NB4 (cell line): ENCODE results near the gene TMTC3.
"Not testable (repeated sequence)": the region's sequence is repeated elsewhere in the genome, so short reads cannot be mapped to it uniquely, and the experiment has no call there.

ENCODE experiments used
- DNase-seq: peaks from one replicate; pipeline ENCODE4 v3.0.0; 2010; ENCODE audit warnings: low read depth
- H3K4me3 ChIP-seq: one replicate; pipeline ENCODE4 v1.5.1; 2011; ENCODE audit warnings: mild to moderate bottlenecking, low read depth, low read length, moderate library complexity
- MYC ChIP-seq: IDR thresholded peaks from 2 replicates; pipeline ENCODE4 v1.6.1; 2011; ENCODE audit warnings: low read depth, low read length
- POLR2A ChIP-seq: IDR thresholded peaks from 2 replicates; pipeline ENCODE4 v1.6.1; 2011; ENCODE audit warnings: mild to moderate bottlenecking; ENCODE audit not compliant: insufficient read length; ENCODE audit errors: extremely low read depth
- TF ChIP-seq, protein P1 (sequence below): IDR thresholded peaks from 2 replicates; pipeline ENCODE4 v1.6.1; 2011; ENCODE audit warnings: low read depth, low read length
- TF ChIP-seq, protein P2 (sequence below): IDR thresholded peaks from one replicate; pipeline ENCODE4 v1.5.1; 2012; ENCODE audit warnings: low read depth, low read length

Gene TMTC3

DNA sequence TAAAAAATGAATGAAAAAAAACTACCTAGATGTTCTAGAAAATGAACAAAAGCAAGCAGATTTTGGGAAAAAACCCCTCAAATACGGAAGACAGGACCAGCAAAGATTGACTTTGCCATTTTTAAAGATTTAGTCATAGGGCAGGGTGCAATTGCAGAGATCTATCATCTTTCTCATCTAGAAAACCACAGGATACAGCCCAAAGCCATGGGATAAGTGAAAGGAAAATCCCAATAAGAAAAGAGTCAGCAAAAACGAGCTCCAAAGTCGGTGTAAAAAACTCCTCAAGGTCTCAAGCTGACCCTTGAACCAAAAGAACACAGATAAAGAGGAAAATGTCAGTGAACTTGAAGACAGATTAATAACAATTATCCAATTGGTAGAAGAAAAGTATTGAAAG is 28.2 kb upstream of the TMTC3 start:
- DNase-seq: no peak
- no peak overlapping the region for H3K4me3 ChIP-seq
- TF ChIP-seq, protein P1, sequence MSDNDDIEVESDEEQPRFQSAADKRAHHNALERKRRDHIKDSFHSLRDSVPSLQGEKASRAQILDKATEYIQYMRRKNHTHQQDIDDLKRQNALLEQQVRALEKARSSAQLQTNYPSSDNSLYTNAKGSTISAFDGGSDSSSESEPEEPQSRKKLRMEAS: no peak
- TF ChIP-seq POLR2A: no peak
- TF ChIP-seq, protein P2, sequence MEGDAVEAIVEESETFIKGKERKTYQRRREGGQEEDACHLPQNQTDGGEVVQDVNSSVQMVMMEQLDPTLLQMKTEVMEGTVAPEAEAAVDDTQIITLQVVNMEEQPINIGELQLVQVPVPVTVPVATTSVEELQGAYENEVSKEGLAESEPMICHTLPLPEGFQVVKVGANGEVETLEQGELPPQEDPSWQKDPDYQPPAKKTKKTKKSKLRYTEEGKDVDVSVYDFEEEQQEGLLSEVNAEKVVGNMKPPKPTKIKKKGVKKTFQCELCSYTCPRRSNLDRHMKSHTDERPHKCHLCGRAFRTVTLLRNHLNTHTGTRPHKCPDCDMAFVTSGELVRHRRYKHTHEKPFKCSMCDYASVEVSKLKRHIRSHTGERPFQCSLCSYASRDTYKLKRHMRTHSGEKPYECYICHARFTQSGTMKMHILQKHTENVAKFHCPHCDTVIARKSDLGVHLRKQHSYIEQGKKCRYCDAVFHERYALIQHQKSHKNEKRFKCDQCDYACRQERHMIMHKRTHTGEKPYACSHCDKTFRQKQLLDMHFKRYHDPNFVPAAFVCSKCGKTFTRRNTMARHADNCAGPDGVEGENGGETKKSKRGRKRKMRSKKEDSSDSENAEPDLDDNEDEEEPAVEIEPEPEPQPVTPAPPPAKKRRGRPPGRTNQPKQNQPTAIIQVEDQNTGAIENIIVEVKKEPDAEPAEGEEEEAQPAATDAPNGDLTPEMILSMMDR: no peak
- TF ChIP-seq MYC: no peak

DNA sequence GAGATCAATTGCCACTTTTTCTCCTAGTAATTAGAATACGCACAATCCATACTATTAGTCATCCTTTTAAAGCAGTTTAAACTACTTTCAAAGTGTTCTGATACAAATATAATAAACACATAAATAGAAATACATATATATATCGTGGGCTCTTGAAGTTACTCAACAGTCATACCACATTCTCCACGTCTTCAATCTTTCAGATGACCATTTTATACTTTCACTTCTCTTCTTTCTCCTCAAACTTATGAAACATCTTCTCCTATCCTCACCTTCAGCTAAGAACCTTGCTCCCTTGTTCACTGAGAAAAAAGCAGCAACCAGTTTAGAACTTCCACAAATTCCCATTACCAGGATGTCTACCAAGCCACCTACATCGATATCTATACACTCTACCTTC is 19.4 kb upstream of the TMTC3 start:
- TF ChIP-seq MYC (no peak), POLR2A (no peak)
- TF ChIP-seq, protein P1: no peak
- TF ChIP-seq, protein P2: no peak
- DNase-seq: no peak
- no peak overlapping the region for H3K4me3 ChIP-seq

DNA sequence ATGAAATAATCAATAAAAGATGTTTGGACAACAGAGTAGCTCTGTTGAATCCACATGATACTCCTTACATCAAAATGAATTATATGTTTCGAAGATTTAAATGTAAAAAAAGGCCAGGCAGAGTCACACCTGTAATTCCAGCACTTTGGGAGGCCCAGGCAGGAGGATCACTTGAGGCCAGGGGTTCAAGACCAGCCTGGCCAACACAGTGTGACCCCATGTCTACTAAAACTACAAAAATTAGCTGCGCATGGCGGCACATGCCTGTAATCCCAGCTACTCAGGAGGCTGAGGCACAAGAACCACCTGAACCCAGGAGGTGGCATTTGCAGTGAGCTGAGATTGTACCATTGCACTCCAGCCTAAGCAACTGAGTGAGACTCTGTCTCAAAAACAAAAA is 15.0 kb upstream of the TMTC3 start:
- H3K4me3 ChIP-seq: no peak overlapping the region
- TF ChIP-seq POLR2A (no peak), MYC (no peak)
- TF ChIP-seq, protein P2: no peak
- TF ChIP-seq, protein P1: no peak
- no peak for DNase-seq

DNA sequence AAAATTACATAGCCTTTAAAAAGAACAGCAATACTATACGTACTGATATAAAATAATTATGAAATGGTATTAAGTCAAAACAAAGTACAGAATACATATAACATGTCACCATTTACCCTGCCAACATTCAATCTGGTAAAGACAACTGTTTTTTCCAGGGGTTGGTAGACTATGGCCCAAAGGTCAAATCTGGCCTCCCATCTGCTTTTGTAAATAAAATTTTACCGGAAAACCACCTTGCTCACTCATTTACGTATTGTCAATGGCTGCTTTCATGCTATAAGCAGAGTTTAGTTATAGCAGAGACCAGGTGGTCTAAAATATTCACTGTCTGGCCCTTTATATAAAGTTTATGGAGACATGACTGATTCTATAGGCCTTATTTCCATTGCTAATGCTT is 14.3 kb upstream of the TMTC3 start:
- TF ChIP-seq POLR2A (no peak), MYC (no peak)
- TF ChIP-seq, protein P1: no peak
- TF ChIP-seq, protein P2: no peak
- no peak overlapping the region for H3K4me3 ChIP-seq

DNA sequence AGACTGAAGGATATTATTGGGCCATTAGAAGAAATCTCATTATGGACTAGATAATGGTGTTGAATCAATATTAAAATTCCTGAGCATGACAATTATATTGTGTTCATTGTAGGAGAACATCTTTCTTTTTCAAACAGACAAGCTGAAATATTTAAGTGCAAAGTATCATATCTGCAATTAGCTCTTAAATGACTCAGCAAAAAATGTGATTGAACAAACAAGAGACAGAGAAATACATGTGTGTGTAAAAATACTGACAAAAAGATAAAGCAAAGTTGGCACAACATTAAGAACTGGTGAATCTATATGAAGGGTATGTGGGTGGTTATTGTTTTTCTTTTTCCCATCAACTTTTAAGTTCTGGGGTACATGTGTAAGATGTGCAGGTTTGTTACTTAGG is 9.7 kb upstream of the TMTC3 start:
- H3K4me3 ChIP-seq: no peak overlapping the region
- DNase-seq: no peak
- TF ChIP-seq, protein P1: no peak
- TF ChIP-seq, protein P2: no peak
- TF ChIP-seq POLR2A (no peak), MYC (no peak)

More for the DNA sequence above, 14.3 kb upstream of the TMTC3 start:
- DNase-seq: no peak

DNA sequence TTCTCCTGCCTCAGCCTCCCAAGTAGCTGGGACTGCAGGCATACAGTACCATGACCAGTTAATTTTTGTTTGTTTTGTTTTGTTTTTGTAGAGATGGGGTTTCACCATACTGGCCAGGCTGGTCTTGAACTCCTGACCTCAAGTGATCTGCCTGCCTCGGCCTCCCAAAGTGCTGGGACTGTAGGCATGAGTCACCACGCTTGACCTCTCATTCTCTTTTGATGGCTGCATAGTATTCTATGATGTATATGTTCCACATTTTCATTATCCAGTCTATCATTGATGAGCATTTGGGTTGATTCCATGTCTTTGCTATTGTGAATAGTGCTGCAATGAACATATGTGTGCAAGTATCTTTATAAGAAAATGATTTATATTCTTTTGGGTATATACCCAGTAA is 8.9 kb upstream of the TMTC3 start:
- not testable (repeated sequence) for DNase-seq

DNA sequence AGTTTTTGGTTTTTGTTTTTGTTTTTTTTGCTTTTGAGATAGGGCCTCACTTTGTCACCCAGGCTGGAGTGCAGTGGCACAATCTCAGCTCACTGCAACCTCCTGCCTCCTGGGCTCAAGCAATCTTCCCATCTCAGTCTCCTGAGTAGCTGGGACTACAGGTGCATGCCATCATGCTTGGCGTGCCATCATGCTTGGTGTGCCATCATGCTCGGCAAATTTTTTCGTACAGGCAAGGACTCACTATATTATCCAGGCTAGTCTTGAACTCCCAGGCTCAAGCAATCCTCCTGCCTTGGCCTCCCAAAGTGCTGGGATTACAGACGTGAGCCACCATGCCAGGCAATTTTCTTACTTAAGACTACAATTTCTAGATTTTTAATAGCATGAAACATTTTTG is 2.4 kb upstream of the TMTC3 start:
- DNase-seq, H3K4me3 ChIP-seq: not testable (repeated sequence)

More for the DNA sequence above, 8.9 kb upstream of the TMTC3 start:
- H3K4me3 ChIP-seq: not testable (repeated sequence)
